ENCODE data around the gene RAB1B.

Gene RAB1B

DNA sequence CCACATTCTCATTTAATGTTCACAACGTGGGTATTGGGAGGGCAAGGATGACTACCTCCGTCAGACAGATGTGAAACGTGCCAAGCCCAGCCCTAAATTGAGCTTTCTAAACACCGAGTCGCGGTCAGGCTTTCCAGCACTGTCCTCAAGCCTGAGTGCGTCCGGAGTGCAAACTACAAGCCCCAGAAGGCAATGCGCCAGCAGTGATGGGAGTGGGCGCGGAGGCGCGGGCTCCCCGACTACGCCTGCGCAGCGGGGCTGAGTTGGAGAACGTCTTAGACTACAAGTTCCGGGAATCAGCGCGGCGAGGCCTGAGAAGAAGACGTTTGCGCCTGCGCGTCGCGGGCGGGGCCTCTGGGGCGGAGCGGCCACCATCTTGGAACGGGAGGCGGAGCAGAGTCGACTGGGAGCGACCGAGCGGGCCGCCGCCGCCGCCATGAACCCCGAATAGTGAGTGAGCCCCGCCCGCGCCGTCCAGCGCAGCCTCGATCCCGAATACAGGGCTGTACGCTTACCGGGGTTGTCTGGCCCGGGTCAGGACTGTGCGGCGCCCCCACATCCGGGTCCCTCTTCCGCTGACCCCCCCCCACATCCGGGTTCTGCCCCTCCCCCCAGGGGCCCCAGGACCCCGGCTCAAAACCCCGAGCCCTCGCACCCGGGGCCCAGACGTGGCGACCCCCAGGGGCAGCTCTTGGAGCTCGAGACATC lies at the start of gene RAB1B:
TSS of gene RAB1B (plus strand) at position 396 of the 708 bp plus-strand sequence. CDS start at position 437, 41 bp downstream.
- peak within 1 kb of the TSS; percentile 93 for H3K4me2 ChIP-seq (ENCODE audit: insufficient read depth, low read length)
- no peaks in the 10 kb centered on the region for H3K9me3 ChIP-seq (ENCODE audit: insufficient read depth, low read length, severe bottlenecking)
- H3K79me2 ChIP-seq (ENCODE audit: insufficient read depth, low read length): peaks cover 33% of the 10 kb centered on the region
- H3K9ac ChIP-seq (ENCODE audit: low read depth, low read length): peak within 1 kb of the TSS; percentile 97
- H3K27ac ChIP-seq (ENCODE audit: low read length): peak within 1 kb of the TSS; percentile 96
- TF ChIP-seq EZH2 (IDR thresholded peaks at IDR 0.05; ENCODE audit: borderline replicate concordance, low read depth, low read length, severe bottlenecking): no peak
- TF ChIP-seq, protein P1, sequence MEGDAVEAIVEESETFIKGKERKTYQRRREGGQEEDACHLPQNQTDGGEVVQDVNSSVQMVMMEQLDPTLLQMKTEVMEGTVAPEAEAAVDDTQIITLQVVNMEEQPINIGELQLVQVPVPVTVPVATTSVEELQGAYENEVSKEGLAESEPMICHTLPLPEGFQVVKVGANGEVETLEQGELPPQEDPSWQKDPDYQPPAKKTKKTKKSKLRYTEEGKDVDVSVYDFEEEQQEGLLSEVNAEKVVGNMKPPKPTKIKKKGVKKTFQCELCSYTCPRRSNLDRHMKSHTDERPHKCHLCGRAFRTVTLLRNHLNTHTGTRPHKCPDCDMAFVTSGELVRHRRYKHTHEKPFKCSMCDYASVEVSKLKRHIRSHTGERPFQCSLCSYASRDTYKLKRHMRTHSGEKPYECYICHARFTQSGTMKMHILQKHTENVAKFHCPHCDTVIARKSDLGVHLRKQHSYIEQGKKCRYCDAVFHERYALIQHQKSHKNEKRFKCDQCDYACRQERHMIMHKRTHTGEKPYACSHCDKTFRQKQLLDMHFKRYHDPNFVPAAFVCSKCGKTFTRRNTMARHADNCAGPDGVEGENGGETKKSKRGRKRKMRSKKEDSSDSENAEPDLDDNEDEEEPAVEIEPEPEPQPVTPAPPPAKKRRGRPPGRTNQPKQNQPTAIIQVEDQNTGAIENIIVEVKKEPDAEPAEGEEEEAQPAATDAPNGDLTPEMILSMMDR (IDR thresholded peaks at IDR 0.05; ENCODE audit: borderline replicate concordance, extremely low read depth, low read length, poor library complexity, severe bottlenecking): peak; percentile 5
- peaks cover 32% of the 10 kb centered on the region for H3K4me1 ChIP-seq (ENCODE audit: insufficient read depth, low read length)
- ATAC-seq (ENCODE audit: insufficient read depth, low read depth): peak; percentile 89
- DNase-seq: peak; percentile 100
- peak within 1 kb of the TSS; percentile 96 to 100 for H3K4me3 ChIP-seq (ENCODE audit: low read depth in 1 of 2, low read length in 2 of 2)
- peak within 1 kb of the TSS; percentile 85 for H2AFZ ChIP-seq (ENCODE audit: low read depth, low read length)
- no peaks in the 10 kb centered on the region for H3K27me3 ChIP-seq (ENCODE audit: insufficient read depth, low read length, poor library complexity)
- peaks cover 63% of the 10 kb centered on the region for H3K36me3 ChIP-seq (ENCODE audit: insufficient read depth, low read length)
- peaks cover 45% of the 10 kb centered on the region for H4K20me1 ChIP-seq (ENCODE audit: insufficient read depth, low read length)

DNA sequence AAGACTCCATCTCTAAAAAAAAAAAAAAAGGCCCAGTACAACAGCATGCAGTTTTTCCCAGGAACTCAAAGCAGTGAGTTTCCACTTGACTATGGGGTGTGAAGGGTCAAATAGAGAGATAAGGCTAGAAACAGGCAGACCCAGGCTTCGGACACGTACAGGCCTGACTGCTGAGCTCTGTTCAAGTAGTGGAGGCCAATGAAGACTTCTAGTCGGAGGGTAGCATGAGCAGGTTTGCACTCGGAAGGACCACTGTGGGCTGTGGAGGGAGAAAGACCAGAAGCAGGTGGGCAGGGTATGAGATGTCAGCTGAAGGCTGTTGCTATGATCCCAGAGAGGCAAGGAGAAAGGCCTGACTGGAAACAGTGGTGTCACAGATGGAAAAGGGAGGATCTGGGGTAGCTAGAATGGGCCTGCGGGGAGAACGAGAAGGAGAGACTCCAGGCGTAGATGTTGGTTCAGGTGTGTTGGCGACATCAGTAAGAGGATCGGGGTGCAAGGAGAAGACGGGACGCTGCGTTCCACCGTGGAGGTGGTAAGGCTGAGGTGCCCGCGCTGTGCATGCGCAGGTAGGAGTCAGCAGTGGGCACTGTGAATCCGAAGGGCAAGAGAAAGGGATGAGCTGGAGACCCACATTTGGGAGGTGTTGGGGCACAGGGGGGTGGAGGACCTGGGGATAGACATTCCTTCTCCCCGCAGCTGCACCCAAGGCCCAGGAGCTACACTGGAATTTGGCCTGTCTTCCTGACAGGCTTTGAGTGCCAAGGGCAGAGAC lies 49.4 kb upstream of the RAB1B start:
- Histone ChIP-seq H3K9me3 (ENCODE audit: insufficient read depth, low read length, severe bottlenecking) (no peaks in the 10 kb centered on the region), H3K27ac (ENCODE audit: low read length) (no peak overlapping the region), H3K4me1 (ENCODE audit: insufficient read depth, low read length) (peaks cover 10% of the 10 kb centered on the region; the same call in 1 of the 2 replicates), H3K79me2 (ENCODE audit: insufficient read depth, low read length) (no peaks in the 10 kb centered on the region), H3K9ac (ENCODE audit: low read depth, low read length) (no peak overlapping the region), H2AFZ (ENCODE audit: low read depth, low read length) (no peak overlapping the region), H3K4me2 (ENCODE audit: insufficient read depth, low read length) (no peak overlapping the region), H3K4me3 (ENCODE audit: low read depth in 1 of 2, low read length in 2 of 2) (no peak overlapping the region), H4K20me1 (ENCODE audit: insufficient read depth, low read length) (no peaks in the 10 kb centered on the region), H3K27me3 (ENCODE audit: insufficient read depth, low read length, poor library complexity) (no peaks in the 10 kb centered on the region), H3K36me3 (ENCODE audit: insufficient read depth, low read length) (peaks cover 40% of the 10 kb centered on the region)
- ATAC-seq (ENCODE audit: insufficient read depth, low read depth): no peak
- no peak for TF ChIP-seq EZH2 (IDR thresholded peaks at IDR 0.05; ENCODE audit: borderline replicate concordance, low read depth, low read length, severe bottlenecking)
- TF ChIP-seq, protein P1 (IDR thresholded peaks at IDR 0.05; ENCODE audit: borderline replicate concordance, extremely low read depth, low read length, poor library complexity, severe bottlenecking): no peak
- no peak for DNase-seq

DNA sequence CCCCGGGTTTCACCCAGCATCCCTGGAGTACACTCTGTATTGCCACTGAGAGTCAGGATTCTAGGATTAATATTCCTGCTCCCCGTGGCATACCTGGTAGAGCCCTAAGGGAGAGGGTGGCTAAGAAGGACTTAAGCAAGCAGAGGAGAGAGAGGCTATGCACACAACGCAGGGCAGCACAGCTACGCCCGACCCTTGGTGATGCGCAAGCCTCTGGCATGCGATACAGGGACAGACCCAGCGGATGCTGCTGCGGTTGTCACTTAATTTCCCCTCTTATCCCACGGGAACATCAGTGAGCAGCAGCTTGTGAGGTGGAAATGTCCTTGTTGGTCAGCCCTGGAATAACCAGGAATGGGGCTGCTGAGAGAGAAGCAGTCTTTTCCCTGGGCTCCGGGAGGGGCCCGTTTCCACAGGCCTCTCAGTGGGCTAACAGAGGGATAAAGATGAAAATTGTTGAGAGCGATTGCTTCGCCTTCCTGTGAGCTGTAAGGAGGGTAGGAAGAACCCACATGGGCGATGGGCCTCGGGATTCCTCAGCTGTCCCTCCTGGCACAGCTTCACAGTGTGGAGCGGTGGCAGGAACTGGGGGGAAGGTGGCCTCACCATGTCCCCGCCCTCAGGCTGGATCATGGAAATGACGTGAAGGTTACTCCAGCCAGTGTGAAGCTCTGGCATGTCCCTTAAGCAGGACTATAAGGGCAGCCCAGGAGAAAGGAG lies 48.4 kb upstream of the RAB1B start:
- no peak for TF ChIP-seq EZH2 (IDR thresholded peaks at IDR 0.05; ENCODE audit: borderline replicate concordance, low read depth, low read length, severe bottlenecking)
- TF ChIP-seq, protein P1 (IDR thresholded peaks at IDR 0.05; ENCODE audit: borderline replicate concordance, extremely low read depth, low read length, poor library complexity, severe bottlenecking): no peak
- ATAC-seq (ENCODE audit: insufficient read depth, low read depth) (no peak), DNase-seq (no peak)
- Histone ChIP-seq H3K9me3 (ENCODE audit: insufficient read depth, low read length, severe bottlenecking) (no peaks in the 10 kb centered on the region), H3K9ac (ENCODE audit: low read depth, low read length) (no peak overlapping the region), H3K27me3 (ENCODE audit: insufficient read depth, low read length, poor library complexity) (no peaks in the 10 kb centered on the region), H4K20me1 (ENCODE audit: insufficient read depth, low read length) (no peaks in the 10 kb centered on the region), H3K27ac (ENCODE audit: low read length) (no peak overlapping the region), H3K4me2 (ENCODE audit: insufficient read depth, low read length) (no peak overlapping the region), H3K4me3 (ENCODE audit: low read depth in 1 of 2, low read length in 2 of 2) (no peak overlapping the region), H2AFZ (ENCODE audit: low read depth, low read length) (no peak overlapping the region), H3K4me1 (ENCODE audit: insufficient read depth, low read length) (peaks cover 10% of the 10 kb centered on the region; the same call in 1 of the 2 replicates), H3K79me2 (ENCODE audit: insufficient read depth, low read length) (no peaks in the 10 kb centered on the region), H3K36me3 (ENCODE audit: insufficient read depth, low read length) (peaks cover 40% of the 10 kb centered on the region)

Measured in DND-41 (cell line).